KMS-11 (cell line): ENCODE measurements around the gene MOGAT2.

Source experiments
- H2AFZ ChIP-seq: fragments of 200-600 bp; sonication (generic); 2 replicates; pipeline ENCODE4 v1.6.1; 2016; ENCODE audit warnings: antibody characterized with exemption, mixed run types, low read depth
- H3K27ac ChIP-seq: fragments of 200-600 bp; sonication (generic); 2 replicates; pipeline ENCODE4 v1.6.1; 2016; ENCODE audit warnings: mild to moderate bottlenecking, mixed run types
- H3K27me3 ChIP-seq: fragments of 200-600 bp; sonication (generic); 2 replicates; pipeline ENCODE4 v1.6.1; 2017; ENCODE audit warnings: mild to moderate bottlenecking, low read depth, mixed run types, moderate library complexity; ENCODE audit not compliant: insufficient read depth
- H3K36me3 ChIP-seq: fragments of 200-600 bp; sonication (generic); 2 replicates; pipeline ENCODE4 v1.6.1; 2017; ENCODE audit warnings: mild to moderate bottlenecking, mixed run types; ENCODE audit not compliant: insufficient read depth
- H3K4me1 ChIP-seq: fragments of 200-600 bp; sonication (generic); 2 replicates; pipeline ENCODE4 v1.6.1; 2016; ENCODE audit warnings: mild to moderate bottlenecking, low read depth, mixed run types; ENCODE audit not compliant: poor library complexity, severe bottlenecking
- H3K4me2 ChIP-seq: fragments of 200-600 bp; sonication (generic); 2 replicates; pipeline ENCODE4 v1.7.0; 2016; ENCODE audit warnings: mild to moderate bottlenecking, mixed run types
- H3K4me3 ChIP-seq: fragments of 200-600 bp; sonication (generic); IDR thresholded peaks from 2 replicates; pipeline ENCODE4 v1.6.1; 2017; ENCODE audit warnings: low read depth, low read length, mixed read lengths; ENCODE audit not compliant: insufficient read depth
- H3K79me2 ChIP-seq: fragments of 200-600 bp; sonication (generic); 2 replicates; pipeline ENCODE4 v1.6.1; 2016; ENCODE audit warnings: low read depth, mixed run types; ENCODE audit not compliant: insufficient read depth
- H3K9ac ChIP-seq: fragments of 200-600 bp; sonication (generic); 2 replicates; pipeline ENCODE4 v1.6.1; 2016; ENCODE audit warnings: mild to moderate bottlenecking, mixed run types
- H4K20me1 ChIP-seq: fragments of 200-600 bp; sonication (generic); 2 replicates; pipeline ENCODE4 v1.6.1; 2016; ENCODE audit warnings: mild to moderate bottlenecking, mixed run types; ENCODE audit not compliant: insufficient read depth
- CTCF ChIP-seq: fragments of 200-600 bp; sonication (generic); conservative IDR thresholded peaks from 2 replicates; pipeline ENCODE4 v1.6.1; 2017; ENCODE audit warnings: low read depth, mild to moderate bottlenecking, antibody characterized with exemption, low read length, moderate library complexity, mixed read lengths

The MOGAT2 gene

DNA sequence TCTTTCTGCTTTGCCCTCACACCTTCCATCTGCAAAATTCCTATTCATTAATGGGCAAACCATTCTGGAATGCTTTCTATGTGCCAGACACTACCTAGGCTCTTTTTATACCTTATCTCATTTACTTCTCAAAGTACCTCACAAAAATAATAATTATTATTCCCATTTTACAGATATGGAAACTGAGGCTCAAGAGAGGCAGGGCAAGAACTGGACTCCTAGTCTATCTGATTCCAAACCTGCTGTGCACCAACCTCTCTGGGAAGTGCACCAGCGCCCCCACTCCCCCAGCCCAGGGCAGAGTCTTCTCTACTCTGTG, 50.1 kb downstream of the MOGAT2 start:
- no peak for TF ChIP-seq CTCF
- H3K36me3 ChIP-seq, result no peaks in the 10 kb centered on the region
- H3K4me3 ChIP-seq, result no peak overlapping the region
- H2AFZ ChIP-seq, result peak overlapping the region; percentile 92
- no peaks in the 10 kb centered on the region for H3K27me3 ChIP-seq
- H3K4me2 ChIP-seq, result peak overlapping the region; percentile 47
- peak overlapping the region; percentile 91 for H3K27ac ChIP-seq
- no peaks in the 10 kb centered on the region for H4K20me1 ChIP-seq
- peak overlapping the region; percentile 99 for H3K9ac ChIP-seq
- H3K4me1 ChIP-seq, result peaks cover 34% of the 10 kb centered on the region
- H3K79me2 ChIP-seq, result peaks cover 31% of the 10 kb centered on the region

DNA sequence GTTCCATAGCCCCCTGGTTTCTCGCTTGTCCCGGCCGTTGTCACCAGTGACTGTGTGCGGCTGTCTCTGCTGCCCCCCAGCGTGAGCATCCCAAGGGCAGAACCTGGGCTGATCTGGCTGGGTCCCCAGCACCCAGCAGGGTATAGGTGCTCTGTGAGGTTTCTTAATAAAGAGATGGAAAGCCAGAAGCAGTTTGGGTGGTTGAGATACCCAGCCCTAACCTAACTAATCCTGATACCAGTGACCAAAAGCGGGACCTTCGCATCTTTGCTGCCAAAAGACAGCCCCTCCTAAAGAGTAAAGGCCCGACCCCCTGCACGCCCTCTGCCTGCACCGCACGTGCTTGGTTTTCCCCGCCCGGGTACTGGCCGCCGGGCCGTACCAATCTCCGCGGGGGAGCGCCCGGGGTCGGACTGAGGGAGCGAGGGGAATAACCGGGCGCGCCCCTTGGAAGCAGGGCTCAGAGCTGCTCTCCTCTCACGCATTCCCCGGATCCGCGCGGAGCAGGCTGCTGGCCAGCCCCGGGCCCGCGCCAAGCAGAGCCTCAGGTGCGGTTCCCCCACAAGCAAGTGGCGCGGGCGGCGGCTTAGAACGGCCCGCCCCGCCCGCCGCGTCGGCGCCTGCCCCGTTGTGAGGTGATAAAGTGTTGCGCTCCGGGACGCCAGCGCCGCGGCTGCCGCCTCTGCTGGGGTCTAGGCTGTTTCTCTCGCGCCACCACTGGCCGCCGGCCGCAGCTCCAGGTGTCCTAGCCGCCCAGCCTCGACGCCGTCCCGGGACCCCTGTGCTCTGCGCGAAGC, 50.7 kb downstream of the MOGAT2 start, which contains the start of gene DGAT2:
DGAT2 (plus strand) TSS at position 667 of the 797 bp plus-strand sequence. CDS start 214 bp downstream, outside the sequence.
- Histone ChIP-seq H3K4me2 (peak within 1 kb of the TSS; percentile 47), H3K4me1 (peaks cover 34% of the 10 kb centered on the region), H3K36me3 (no peaks in the 10 kb centered on the region), H3K9ac (peak within 1 kb of the TSS; percentile 99), H3K27ac (peak within 1 kb of the TSS; percentile 91), H4K20me1 (no peaks in the 10 kb centered on the region), H3K4me3 (no peak within 1 kb of the TSS), H3K27me3 (no peaks in the 10 kb centered on the region), H3K79me2 (peaks cover 31% of the 10 kb centered on the region), H2AFZ (peak within 1 kb of the TSS; percentile 92)
- peak; percentile 69 for TF ChIP-seq CTCF

DNA sequence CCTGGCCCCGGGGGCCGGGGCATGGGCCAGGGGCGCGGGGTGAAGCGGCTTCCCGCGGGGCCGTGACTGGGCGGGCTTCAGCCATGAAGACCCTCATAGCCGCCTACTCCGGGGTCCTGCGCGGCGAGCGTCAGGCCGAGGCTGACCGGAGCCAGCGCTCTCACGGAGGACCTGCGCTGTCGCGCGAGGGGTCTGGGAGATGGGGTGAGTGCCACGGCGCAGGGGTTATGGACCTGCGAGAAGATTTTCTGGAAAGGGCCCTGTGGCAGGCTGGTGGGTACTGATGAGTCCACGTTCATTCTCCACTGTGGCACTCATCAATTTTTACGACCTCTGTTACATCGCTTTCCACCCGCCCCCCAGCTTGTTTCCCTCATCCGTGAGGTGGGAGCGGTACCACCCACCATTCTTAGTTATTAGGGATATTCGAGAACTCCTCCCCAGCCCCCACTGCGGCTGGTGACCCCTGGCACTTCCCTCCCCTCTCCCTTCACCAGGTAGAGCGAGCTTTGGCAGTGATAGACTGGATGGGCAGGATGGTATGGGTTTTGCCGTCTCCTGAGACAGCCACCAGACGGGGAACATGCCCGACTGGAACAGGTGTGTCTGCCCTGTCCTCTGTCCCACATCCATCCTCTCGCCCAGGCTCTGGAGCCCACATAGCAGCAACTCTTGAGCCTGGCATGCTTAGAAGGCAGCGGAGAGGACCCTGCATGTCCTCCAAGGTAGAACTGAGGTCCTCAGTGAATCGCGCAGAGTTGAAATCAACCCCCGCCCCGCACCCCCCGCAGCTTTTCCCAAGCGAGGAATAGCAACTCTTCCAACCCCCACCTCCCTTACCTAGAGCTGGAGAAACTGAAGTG, 51.5 kb downstream of the MOGAT2 start:
- Histone ChIP-seq H3K27ac (peak overlapping the region; percentile 91), H2AFZ (peak overlapping the region; percentile 92), H3K27me3 (no peaks in the 10 kb centered on the region)

DNA sequence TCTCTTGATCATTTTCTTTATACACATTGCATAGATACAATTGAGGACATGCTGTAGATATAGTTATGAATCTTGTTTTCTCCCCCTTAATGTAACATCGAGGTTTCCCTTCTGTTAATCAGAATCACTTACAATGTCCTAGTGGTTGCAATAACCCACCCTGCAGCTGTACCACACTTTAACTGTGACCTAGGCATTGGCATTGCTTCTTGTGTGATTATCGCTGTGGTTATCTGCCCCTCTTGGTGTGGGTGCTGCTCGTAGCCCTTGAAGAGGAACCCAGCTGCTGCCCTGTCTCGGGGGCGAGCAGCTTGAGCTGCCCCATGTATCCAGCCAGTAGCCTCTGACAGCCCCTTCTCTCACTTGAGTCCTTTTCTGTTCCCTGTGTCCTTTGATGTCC, 52.5 kb downstream of the MOGAT2 start:
- H3K79me2 ChIP-seq, result peaks cover 31% of the 10 kb centered on the region
- H3K4me3 ChIP-seq, result no peak overlapping the region

More for the DNA sequence above, 51.5 kb downstream of the MOGAT2 start:
- H3K79me2 ChIP-seq, result peaks cover 31% of the 10 kb centered on the region
- peak overlapping the region; percentile 99 for H3K9ac ChIP-seq
- no peaks in the 10 kb centered on the region for H4K20me1 ChIP-seq
- peak overlapping the region; percentile 47 for H3K4me2 ChIP-seq
- no peaks in the 10 kb centered on the region for H3K36me3 ChIP-seq
- H3K4me3 ChIP-seq, result no peak overlapping the region
- TF ChIP-seq CTCF, result no peak
- H3K4me1 ChIP-seq, result peaks cover 34% of the 10 kb centered on the region

More for the DNA sequence above, 52.5 kb downstream of the MOGAT2 start:
- Histone ChIP-seq H3K4me2 (peak overlapping the region; percentile 47), H2AFZ (no peak overlapping the region), H3K9ac (no peak overlapping the region), H3K27me3 (no peaks in the 10 kb centered on the region), H3K4me1 (peaks cover 34% of the 10 kb centered on the region), H3K36me3 (no peaks in the 10 kb centered on the region), H3K27ac (no peak overlapping the region), H4K20me1 (no peaks in the 10 kb centered on the region)
- TF ChIP-seq CTCF, result no peak
